ENCODE data around the gene C16orf96.

DNA sequence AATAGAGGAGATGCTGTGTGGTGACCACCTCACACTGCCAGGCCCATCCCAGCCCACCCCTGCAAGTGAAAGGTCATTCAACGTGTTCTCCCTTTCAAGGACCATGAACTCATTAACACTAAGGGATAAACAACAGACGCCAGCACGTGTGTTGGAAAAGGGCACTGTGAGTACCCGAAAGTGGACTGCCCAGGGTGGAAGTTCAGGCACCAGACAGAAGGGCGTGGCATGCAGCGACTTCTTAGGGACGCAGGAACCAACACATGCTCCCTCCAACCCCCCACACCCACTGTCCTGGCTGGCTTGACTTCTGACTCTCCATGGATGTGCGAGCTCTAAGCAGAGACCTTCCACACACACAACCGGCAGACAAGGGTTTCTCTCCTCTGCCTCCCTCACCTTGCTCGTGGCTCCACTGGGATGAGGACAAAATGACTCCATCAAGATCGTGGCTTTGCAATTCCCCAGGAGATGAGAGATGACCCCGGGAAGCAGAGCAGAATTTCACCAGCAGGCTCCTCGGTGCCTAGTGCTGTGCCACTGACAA lies 47.6 kb downstream of the C16orf96 start:
- TF ChIP-seq, protein P1, sequence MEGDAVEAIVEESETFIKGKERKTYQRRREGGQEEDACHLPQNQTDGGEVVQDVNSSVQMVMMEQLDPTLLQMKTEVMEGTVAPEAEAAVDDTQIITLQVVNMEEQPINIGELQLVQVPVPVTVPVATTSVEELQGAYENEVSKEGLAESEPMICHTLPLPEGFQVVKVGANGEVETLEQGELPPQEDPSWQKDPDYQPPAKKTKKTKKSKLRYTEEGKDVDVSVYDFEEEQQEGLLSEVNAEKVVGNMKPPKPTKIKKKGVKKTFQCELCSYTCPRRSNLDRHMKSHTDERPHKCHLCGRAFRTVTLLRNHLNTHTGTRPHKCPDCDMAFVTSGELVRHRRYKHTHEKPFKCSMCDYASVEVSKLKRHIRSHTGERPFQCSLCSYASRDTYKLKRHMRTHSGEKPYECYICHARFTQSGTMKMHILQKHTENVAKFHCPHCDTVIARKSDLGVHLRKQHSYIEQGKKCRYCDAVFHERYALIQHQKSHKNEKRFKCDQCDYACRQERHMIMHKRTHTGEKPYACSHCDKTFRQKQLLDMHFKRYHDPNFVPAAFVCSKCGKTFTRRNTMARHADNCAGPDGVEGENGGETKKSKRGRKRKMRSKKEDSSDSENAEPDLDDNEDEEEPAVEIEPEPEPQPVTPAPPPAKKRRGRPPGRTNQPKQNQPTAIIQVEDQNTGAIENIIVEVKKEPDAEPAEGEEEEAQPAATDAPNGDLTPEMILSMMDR (IDR thresholded peaks at IDR 0.05): no peak
- TF ChIP-seq EZH2 (IDR thresholded peaks at IDR 0.05; ENCODE audit: borderline replicate concordance, insufficient read depth, low read depth, low read length, poor library complexity, severe bottlenecking): no peak
